Hematopoietic multipotent progenitor cell treated with erythropoietin and hydrocortisone succinate and interleukin-3 and kit ligand, for 8 days (in vitro differentiated cells): ENCODE measurements around the gene COL15A1.

Source experiments
- DNase-seq: peaks from one replicate; pipeline ENCODE4 v3.0.0-alpha.2; 2015

The COL15A1 gene

DNA sequence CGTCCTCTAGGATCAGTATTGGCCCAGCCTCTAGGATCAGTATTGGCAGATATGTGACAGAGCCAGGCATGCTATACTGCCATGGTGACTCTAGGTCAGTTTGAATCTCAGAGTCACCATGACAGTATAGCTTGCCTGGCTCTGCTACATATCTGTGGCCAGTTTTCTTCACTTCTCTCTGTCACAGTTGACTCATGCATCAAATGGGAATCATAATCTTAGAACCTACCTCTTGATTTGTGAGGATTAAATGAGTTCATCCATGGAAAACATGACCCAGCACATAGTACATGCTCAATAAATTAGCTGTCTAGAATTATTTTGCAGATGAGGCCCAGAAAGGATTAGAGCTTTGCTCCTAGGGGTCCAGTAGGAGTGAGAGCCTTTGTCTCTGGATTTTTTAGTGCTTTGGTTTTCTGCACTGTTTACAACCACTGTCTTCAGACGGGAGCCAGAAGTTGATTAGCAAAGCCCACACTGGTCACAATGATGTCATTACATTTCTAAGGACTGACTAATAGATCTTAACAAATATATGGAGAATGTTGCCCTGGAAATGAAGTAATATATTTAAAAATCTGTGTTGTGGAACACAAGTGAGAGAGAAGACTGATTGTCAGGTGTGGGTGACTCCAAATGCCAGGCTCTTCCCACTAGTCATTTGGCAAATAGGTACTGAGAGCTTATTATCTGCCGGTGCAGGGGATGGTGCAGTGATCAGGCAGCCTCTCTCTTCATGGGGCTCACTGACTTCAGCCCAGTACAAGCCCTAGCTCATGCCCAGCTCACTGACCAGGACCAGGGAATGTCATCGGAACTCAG lies 76.0 kb downstream of the COL15A1 start:
- no peak for DNase-seq

- no peak for DNase-seq
These were observed 77.2 kb downstream of the COL15A1 start for GRCh38 chr9:99020786-99021436.

DNA sequence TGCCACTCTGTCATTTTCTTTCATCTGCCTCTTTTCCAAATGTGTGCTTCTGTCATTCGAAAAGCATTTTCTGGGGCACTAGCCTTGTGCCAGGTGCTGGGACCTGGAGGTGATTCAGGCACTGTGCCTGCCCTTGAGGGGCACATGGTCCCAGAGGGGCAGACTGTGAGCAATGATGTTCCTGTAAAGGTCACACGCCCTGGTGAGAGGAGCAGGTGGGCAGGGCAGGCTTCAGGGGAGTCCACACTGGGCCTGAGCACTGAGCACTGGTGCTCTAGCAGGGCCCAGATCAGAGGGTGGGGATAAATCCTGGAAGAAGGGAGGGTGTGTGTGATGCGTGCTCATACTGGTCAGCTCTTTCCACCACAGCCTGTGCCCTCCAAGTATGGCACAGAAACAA lies 77.8 kb downstream of the COL15A1 start:
- no peak for DNase-seq

DNA sequence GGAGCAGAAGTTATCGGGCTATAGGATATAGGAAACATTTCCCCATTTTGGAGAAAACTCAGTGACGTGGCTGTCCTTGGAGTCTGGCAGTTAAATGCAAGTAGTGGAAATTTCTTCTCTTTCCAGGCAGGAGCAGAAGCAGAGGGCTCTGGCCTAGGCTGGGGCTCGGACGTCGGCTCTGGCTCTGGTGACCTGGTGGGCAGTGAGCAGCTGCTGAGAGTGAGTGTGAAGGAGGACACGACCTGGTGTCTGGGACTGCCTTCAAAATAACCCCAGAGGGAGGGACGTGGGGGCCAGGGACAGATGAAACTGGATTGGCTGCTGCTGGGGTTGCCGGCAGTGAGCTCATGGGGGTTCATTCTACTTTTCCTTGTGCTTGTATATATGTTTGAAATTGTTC lies 79.5 kb downstream of the COL15A1 start:
- no peak for DNase-seq

DNA sequence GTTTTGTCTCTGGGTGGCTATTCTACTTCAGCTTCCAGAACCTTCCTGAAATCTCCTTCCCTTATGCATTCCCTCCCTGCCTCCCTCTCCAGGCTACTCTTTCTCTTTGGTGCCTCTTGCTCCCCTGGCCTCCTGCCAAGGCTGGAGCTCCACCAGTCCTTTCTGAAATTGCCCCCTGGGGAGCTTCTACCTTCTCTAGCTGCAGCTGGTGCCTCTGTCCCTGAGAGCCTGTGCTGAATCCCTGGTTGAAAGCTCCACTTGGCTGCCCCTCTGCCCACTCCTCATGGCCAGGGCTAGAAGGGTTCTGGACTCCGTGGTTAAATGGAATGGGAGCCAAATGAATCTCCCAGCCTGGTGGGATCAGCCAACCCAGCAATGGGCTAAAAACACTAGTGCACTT lies 80.1 kb downstream of the COL15A1 start:
- DNase-seq, result no peak

GRCh38 chr9:99024959-99025358 lies 81.3 kb downstream of the COL15A1 start:
- no peak for DNase-seq

DNA sequence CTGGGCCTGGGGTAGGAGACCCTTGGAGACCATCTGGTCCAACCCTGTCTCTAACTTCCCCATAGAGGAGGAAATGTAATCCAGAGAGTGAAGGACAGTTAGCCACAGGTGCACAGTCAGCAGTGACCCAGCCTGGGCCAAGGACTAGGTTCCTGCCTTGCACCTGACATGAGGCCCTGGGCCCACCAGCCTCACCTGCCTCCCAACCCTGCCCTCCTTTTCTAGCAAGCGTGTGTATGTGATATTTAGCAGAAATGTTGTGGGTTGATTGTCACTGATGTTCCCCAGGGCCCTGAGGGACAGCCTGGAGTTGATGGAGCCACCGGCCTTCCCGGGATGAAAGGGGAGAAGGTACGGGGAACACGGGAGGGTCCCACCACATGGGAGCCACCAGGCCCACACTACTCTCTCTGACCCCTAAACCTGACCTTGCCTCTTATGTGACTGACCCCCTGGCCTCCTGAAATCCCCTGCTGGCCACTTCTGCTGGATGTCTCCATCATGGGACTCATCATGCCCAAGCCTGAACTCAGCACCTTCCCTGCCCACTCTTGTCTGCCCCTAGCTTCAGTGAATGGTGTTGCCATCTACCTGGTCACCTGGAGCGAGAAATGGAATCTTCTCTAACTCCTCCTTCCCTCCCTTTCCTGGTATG lies 82.0 kb downstream of the COL15A1 start:
- no peak for DNase-seq

- DNase-seq, result no peak
These were observed 82.7 kb downstream of the COL15A1 start for GRCh38 chr9:99026271-99026955.

GRCh38 chr9:99026956-99027298 lies 83.2 kb downstream of the COL15A1 start:
- DNase-seq, result no peak

DNA sequence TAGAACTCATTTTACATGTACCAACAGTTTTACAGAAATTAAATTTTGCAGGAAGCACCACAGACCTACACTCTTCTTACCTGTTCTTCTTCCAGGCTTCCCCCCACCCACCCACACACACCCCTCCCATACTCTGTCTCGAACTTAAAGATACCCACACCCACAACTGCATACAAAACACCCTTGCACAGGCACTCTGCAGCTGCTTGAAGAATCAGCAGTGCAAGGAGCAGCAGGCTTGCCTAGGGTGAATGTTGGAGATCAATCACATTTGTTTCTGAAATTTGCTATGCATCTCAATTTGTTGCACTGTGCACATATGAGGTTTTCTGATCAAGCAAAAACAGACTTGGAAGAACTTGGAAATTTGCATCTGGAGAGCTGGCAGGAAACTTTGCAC lies 83.7 kb downstream of the COL15A1 start:
- no peak for DNase-seq

- DNase-seq, result no peak
These were observed 85.5 kb downstream of the COL15A1 start for GRCh38 chr9:99029083-99029645.

DNA sequence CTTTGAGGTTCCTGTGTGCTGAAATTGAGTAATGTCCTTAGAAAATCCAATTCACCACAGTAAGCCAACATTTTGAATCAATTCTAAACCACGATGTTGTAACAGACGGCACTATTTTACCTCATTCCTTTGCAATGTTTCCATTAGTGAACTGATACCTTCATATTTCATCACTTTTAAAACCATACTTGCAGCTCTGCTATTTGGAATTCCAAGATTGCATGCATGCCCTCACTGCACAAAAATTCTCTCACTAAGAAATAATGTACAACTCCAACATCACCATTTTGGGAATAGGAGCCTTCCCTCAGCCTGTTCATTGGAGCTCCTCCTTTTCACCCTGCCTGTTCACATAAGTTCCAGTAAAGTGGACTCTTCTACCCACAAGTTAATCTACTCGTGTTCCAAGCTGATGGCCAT lies 86.4 kb downstream of the COL15A1 start:
- no peak for DNase-seq

GRCh38 chr9:99030610-99031109 lies 87.0 kb downstream of the COL15A1 start:
- no peak for DNase-seq

DNA sequence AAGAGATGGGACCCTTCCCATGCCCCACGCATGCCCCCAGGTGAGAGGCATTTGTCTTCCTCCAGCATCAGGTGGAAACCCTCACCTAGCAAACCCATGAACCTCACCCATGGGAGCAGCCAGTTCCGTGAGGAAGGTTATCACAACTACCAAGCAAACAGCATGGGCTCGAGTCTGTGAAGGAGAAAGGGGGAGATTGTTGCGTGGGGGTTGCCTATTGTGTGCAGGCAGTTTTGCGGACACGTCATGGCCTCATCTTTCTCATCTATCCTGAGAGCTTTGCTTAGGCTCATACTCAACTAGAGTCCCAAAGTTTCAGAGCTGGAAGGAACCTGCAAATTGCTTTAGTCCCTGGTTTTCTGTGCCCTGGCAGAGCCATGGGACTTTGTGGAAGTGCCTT lies 87.6 kb downstream of the COL15A1 start:
- no peak for DNase-seq

- no peak for DNase-seq
These were observed 88.3 kb downstream of the COL15A1 start for GRCh38 chr9:99031994-99032393.

- DNase-seq, result no peak
These were observed 90.4 kb downstream of the COL15A1 start for GRCh38 chr9:99034149-99034548.

DNA sequence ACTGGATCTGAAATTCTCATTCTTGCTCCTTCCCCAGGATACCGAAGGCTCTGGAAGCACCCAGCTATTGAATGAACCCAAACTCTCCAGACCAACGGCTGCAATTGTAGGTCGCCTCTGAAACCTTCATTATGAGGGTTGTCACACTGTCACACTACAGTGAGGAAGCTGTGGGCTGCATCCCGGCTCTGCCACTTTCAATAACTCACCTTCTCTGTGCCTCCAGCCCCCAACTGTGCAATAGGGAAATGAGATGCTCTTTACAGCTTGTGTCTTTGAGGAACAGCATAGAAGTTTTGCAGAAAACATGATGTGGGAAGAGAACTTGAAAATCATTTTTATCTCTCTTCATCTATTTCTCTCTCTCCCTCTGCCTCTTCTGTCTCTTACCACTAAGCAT lies 91.6 kb downstream of the COL15A1 start:
- no peak for DNase-seq

DNA sequence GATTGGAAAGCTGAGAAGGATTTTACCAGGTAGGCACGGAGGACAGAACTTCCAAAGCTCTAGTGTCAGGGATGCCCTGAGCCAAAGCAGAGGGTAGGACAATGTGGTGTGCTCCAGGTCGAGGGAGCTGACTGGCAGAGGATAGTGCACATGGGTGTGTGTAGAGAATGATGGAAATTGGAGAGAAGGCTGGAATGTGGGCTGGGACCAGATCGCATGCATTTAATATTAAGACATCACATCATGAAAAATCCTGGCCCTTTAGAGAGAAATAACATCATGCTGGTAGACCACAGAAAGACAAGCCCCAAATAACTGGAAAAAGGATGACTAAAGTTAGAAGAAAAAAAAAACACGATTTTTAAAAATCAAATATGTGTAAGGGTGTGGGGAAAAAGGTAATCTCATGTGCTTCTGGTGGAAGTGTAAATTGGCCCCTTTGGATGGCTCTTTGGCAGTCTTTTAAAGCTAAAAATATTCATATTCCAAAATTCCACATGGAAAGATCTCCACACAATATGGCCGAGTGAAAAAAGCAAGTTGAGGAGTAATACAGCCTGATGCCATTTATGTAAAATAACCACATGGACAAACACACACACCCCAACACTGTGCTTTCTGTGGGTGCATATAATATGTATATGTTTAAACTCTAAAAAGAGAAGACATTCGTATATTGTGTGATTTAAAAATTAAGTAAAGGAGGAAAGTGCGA lies 94.2 kb downstream of the COL15A1 start:
- no peak for DNase-seq

DNA sequence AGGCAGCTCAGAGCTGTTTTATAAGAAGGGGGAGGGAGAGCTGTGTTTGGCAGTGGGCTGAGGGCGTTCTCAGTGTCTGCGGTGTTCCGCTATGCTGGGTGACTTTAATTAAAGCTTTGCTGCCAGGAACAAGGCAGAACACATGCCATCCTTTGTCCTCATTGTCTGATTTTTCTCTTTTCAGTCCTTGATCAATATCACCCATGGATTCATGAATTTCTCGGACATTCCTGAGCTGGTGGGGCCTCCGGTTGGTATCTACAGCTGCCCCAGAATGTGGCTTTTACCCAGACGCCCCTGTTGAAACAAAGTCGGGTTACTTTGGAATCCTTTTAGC lies 94.7 kb downstream of the COL15A1 start:
- no peak for DNase-seq

DNA sequence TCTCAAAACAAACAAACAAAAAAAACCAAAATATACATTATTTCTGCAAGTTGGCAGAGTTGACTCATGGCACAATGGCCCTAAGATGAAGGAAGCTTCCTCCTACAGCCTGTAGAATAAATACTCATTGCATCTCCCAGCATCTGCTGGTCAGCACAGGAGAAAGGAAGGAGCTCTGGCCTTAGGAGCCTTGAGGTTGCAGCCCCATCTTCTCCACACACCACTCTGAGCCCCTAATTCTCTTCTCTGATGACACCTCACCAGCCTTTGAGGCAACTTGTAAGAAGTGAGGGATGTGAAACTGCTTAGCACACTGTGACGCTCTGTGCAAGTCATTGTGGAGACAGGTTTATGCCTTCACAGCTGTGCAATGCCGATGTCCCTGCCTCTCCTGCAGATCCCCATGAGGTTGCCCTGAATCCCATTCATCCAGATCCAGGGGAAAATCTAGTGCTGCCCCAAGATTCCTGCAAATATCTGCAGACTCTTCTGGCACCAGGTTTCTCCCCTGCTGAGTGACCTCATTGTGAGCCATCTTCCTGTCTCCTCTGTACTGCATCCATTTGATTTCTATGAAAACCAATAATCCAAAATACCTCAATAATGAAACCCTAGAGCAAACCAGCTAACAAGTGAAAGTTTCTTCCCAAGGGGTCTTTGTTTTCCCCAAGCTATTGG lies 95.9 kb downstream of the COL15A1 start:
- DNase-seq, result no peak

DNA sequence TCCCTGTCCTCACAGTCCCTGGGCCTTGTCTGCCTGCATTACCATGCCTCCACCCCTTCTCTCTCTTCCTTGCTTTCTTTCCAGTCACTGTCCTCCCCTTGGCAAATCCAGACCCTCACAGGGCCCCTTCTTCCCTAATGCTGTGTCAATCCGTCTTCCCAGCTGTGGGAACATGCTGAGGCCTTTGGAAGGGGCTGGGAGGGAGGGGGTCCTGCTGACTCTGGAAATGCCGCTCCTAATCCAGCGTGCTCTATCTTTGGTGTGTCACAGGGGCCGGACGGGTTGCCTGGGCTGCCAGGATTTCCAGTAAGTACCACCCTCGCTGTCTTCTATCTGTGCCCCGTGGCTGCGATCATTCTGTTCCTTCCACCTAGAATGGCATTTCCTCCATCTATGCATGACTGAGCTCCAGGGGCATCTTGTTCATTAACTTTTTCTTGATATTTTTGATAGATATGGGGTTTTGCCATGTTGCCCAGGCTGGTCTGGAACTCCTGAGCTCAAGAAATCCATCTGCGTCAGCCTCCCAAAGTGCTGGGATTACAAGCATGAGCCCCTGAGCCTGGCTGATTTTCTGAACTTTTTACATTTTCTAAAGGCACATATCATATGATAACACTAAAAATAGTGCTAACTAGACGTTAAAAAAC lies 96.7 kb downstream of the COL15A1 start:
- no peak for DNase-seq
